K562 (cell line): ENCODE measurements around the gene KRTAP1-3. TPM values are rescaled to one million over a fixed set of nuclear protein-coding genes. Genes with fewer than 3 reads are reported as not detected.

Source experiments
- ATAC-seq: fragments of 200-7000 bp; cut with Tn5 transposase; 3 replicates; pipeline ENCODE4 v1.9.1; 2020; ENCODE audit warnings: moderate library complexity
- BruUV-seq: library from RNA; stranded (reverse); fragments of 400-500 nt; replicated peaks from 2 replicates; lab custom pipeline; 2021; lab: Mats Ljungman, UMichigan
- CTCF ChIA-PET: fragments of 300-600 bp; formaldehyde crosslinking; extraction: SDS; loops from one replicate; lab custom pipeline; 2021; ENCODE audit warnings: low intra/inter-chr PET ratio; lab: Yijun Ruan, JAX
- POLR2A ChIA-PET: fragments of 300-600, 350-650 bp; sonication (Branson Sonifier 250); formaldehyde crosslinking; extraction: SDS; loops from one replicate; lab custom pipeline; 2021; ENCODE audit warnings: antibody characterized with exemption, inconsistent platforms; lab: Yijun Ruan, JAX
- DNase-seq, 4 experiments: peaks; one replicate each; pipeline versions ENCODE4 v3.0.0 to v3.0.0-alpha.2; 2011 to 2018; ENCODE audit warnings: low spot score in 3 of 4, mixed read lengths in 3 of 4; ENCODE audit errors: extremely low read depth in 1 of 4
- FAIRE-seq: peaks from 2 replicates; lab custom pipeline; 2011; peaks lifted over from hg19 to GRCh38; lab: Jason Lieb, UNC
- H2AFZ ChIP-seq: 2 replicates; pipeline ENCODE4 v1.6.0; 2011; ENCODE audit warnings: low read depth, low read length, control low read depth, inconsistent platforms
- H3K27ac ChIP-seq: fragments of 200-600 bp; 3 replicates; pipeline ENCODE4 v1.8.0; 2011; ENCODE audit warnings: low read depth, mild to moderate bottlenecking, control low read depth, inconsistent platforms, low read length, moderate library complexity, mixed read lengths; ENCODE audit errors: extremely low read depth
- H3K27me3 ChIP-seq, 2 experiments: fragments of 300-600 bp in 1 of 2; 2 replicates in 1 of 2; 3 replicates in 1 of 2; pipeline versions ENCODE4 v1.6.0 to v1.8.0; 2011; ENCODE audit warnings: inconsistent platforms in 2 of 2, low read length in 2 of 2, mild to moderate bottlenecking in 1 of 2, mixed read lengths in 1 of 2, moderate library complexity in 1 of 2; ENCODE audit not compliant: control insufficient read depth in 2 of 2, insufficient read depth in 2 of 2
- H3K36me3 ChIP-seq: fragments of 300-600 bp; 3 replicates; pipeline ENCODE4 v1.8.0; 2011; ENCODE audit warnings: mild to moderate bottlenecking, low read length, inconsistent platforms; ENCODE audit not compliant: control insufficient read depth, insufficient read depth
- H3K4me1 ChIP-seq, 2 experiments: fragments of 200-600 bp in 1 of 2; replicated peaks in 1 of 2; 2 replicates in 1 of 2; 3 replicates in 1 of 2; pipeline versions ENCODE4 v1.5.1 to v1.8.0; 2011; ENCODE audit warnings: inconsistent platforms in 2 of 2, low read length in 2 of 2, mild to moderate bottlenecking in 1 of 2, mixed read lengths in 1 of 2, moderate library complexity in 1 of 2; ENCODE audit not compliant: control insufficient read depth in 2 of 2, insufficient read depth in 2 of 2
- H3K4me2 ChIP-seq: 2 replicates; pipeline ENCODE4 v1.6.1; 2011; ENCODE audit warnings: low read length, control low read depth, inconsistent platforms, mixed read lengths; ENCODE audit not compliant: insufficient read depth
- H3K4me3 ChIP-seq: fragments of 200-600 bp; sonication (generic), shearing (Covaris generic); 2 replicates; pipeline ENCODE4 v1.5.1; 2016; ENCODE audit warnings: control low read depth, inconsistent platforms
- H3K79me2 ChIP-seq: fragments of 200-600 bp; 3 replicates; pipeline ENCODE4 v1.8.0; 2011; ENCODE audit warnings: low read length, inconsistent platforms; ENCODE audit not compliant: control insufficient read depth, insufficient read depth
- H3K9ac ChIP-seq, 2 experiments: 2 replicates each; pipeline versions ENCODE4 v1.6.0 to v1.6.1; 2011; ENCODE audit warnings: low read depth in 2 of 2, low read length in 2 of 2, control low read depth in 1 of 2, inconsistent platforms in 1 of 2, mild to moderate bottlenecking in 1 of 2, mixed read lengths in 1 of 2; ENCODE audit not compliant: insufficient read depth in 1 of 2
- H3K9me1 ChIP-seq: one replicate; pipeline ENCODE4 v1.6.0; 2011; ENCODE audit warnings: inconsistent platforms, mild to moderate bottlenecking, low read length, moderate library complexity; ENCODE audit not compliant: control insufficient read depth, insufficient read depth
- H3K9me3 ChIP-seq: replicated peaks from 2 replicates; pipeline ENCODE4 v1.5.1; 2011; ENCODE audit warnings: low read depth, low read length, inconsistent platforms; ENCODE audit not compliant: control insufficient read depth, insufficient read depth
- H4K20me1 ChIP-seq: replicated peaks from 2 replicates; pipeline ENCODE4 v1.6.1; 2011; ENCODE audit warnings: low read length, inconsistent platforms, mixed read lengths; ENCODE audit not compliant: control insufficient read depth, insufficient read depth
- CAMTA2 ChIP-seq: fragments of 250-450 bp; sonication (Bioruptor Pico); conservative IDR thresholded peaks from 2 replicates; pipeline ENCODE4 v1.5.1; 2022
- LEF1 ChIP-seq: fragments of 450-650 bp; IDR thresholded peaks from 2 replicates; pipeline ENCODE4 v1.6.1; 2016; ENCODE audit warnings: mild to moderate bottlenecking
- NBN ChIP-seq: fragments of 450-650 bp; IDR thresholded peaks from 2 replicates; pipeline ENCODE4 v1.6.1; 2016; ENCODE audit warnings: low read depth, mild to moderate bottlenecking
- NONO ChIP-seq, 2 experiments: fragments of 200-400 bp in 1 of 2; fragments of 450-650 bp in 1 of 2; formaldehyde crosslinking in 1 of 2; IDR thresholded peaks; 2 replicates each; pipeline ENCODE4 v1.6.1; 2017; ENCODE audit warnings: low read depth in 2 of 2, mild to moderate bottlenecking in 2 of 2, moderate library complexity in 2 of 2, low read length in 1 of 2
- XRCC5 ChIP-seq: fragments of 200-400 bp; formaldehyde crosslinking; IDR thresholded peaks from 2 replicates; pipeline ENCODE4 v1.6.1; 2017; ENCODE audit warnings: low read depth, mild to moderate bottlenecking, low read length
- ZNF134 ChIP-seq: fragments of 250-450 bp; sonication (Bioruptor Pico); conservative IDR thresholded peaks from 2 replicates; pipeline ENCODE4 v1.4.0; 2020
- ZNF354B ChIP-seq: fragments of 250-450 bp; sonication (Bioruptor Pico); IDR thresholded peaks from 2 replicates; pipeline ENCODE4 v1.4.0; 2020
- ZNF431 ChIP-seq: sonication (generic); formaldehyde crosslinking; IDR thresholded peaks from 2 replicates; pipeline ENCODE4 v1.8.0; 2022; ENCODE audit warnings: mild to moderate bottlenecking, missing genetic modification reagents
- WGBS: fragments of 100-300 bp; shearing (Covaris generic); methylation state at CpG from one replicate; pipeline ENCODE4 v1.1.6; 2016; ENCODE audit warnings: low coverage, mixed read lengths; ENCODE audit not compliant: insufficient coverage; ENCODE audit errors: missing lambda C conversion rate; 5-methylcytosine and 5-hydroxymethylcytosine counted together
- in situ Hi-C: fragments of 300-500 bp; cut with MboI; formaldehyde crosslinking; loops from 4 replicates; pipeline ENCODE4 v1.15.0; 2018; ENCODE audit warnings: inconsistent platforms, mixed read lengths
- intact Hi-C: fragments of 100-400 bp; cut with micrococcal nuclease; formaldehyde crosslinking; loops from 2 replicates; pipeline ENCODE4 v1.14.2; 2022
- polyA plus RNA-seq, 8 experiments: library from polyadenylated mRNA; depleted of rRNA in 4 of 8; stranded (reverse) in 5 of 8; unstranded in 3 of 8; fragments of >200 nt; fragmentation: Nextera tagmentation in 2 of 8; fragmentation: Illumina TruSeq in 1 of 8; extraction: Ambion mirVana in 2 of 8; extraction: Trizol in 1 of 8; gene quantifications; 2 replicates each; pipeline versions ENCODE4 v1.2.1 to v1.2.3, GENCODE V29; 2011 to 2014; ENCODE audit warnings: inconsistent platforms in 1 of 8, missing spikeins in 1 of 8
- total RNA-seq, 7 experiments: library from RNA; depleted of rRNA in 6 of 7; stranded (reverse); fragments of >200 nt in 6 of 7; fragmentation: Illumina TruSeq in 2 of 7; extraction: Trizol in 2 of 7; gene quantifications; 2 replicates each; pipeline versions ENCODE4 v1.2.1 to v1.2.3, GENCODE V29; 2011 to 2021; ENCODE audit warnings: low replicate concordance in 1 of 7
- TF ChIP-seq, protein P1 (sequence below), 2 experiments: fragments of 250-450 bp in 1 of 2; fragments of 450-650 bp in 1 of 2; sonication (Bioruptor Pico) in 1 of 2; IDR thresholded peaks; 2 replicates each; pipeline versions ENCODE4 v1.6.1 to v1.8.0; 2016 to 2021; ENCODE audit warnings: mild to moderate bottlenecking in 2 of 2, moderate library complexity in 2 of 2, missing compliant biosample characterization in 1 of 2, missing genetic modification characterization in 1 of 2
- TF ChIP-seq, protein P2 (sequence below): fragments of 450-650 bp; formaldehyde crosslinking; IDR thresholded peaks from 2 replicates; pipeline ENCODE4 v1.4.0; 2020; ENCODE audit warnings: mild to moderate bottlenecking, moderate library complexity
- TF ChIP-seq, protein P3 (sequence below): fragments of 250-450 bp; sonication (Bioruptor Pico); IDR thresholded peaks from 2 replicates; pipeline ENCODE4 v1.8.0; 2021; ENCODE audit warnings: moderate library complexity, mild to moderate bottlenecking, inconsistent platforms
- TF ChIP-seq, protein P4 (sequence below): fragments of 200-800 bp; sonication (Bioruptor generic); IDR thresholded peaks from 2 replicates; pipeline ENCODE4 v1.6.1; 2016; ENCODE audit warnings: missing genetic modification characterization, missing compliant biosample characterization
- TF ChIP-seq, protein P5 (sequence below): fragments of 250-450 bp; sonication (Bioruptor Pico); IDR thresholded peaks from 2 replicates; pipeline ENCODE4 v1.5.0; 2021

The KRTAP1-3 gene
- total and polyA plus RNA-seq, 9 of the 15 experiments (the other 6 are each of a cell fraction or from before 2014, with no cell fraction given): not detected

DNA sequence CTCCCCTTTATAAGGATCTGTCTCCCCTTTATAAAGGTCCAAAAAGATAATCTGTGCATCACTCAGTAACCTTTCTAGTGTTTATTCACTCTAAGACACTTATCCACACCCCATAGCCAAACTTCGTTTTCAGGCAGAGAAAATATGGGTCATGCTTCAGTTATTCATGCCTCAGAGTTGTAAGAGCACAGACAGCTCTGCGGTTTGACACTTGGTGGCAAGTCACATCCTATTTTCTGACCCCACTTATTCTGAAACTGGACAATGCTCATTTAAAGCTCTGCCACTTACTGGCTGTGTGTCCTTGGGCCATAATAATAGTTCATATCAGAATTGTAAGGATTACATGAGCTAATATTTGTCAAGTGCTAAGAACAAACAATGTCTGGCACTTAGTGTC lies 14.4 kb upstream of the KRTAP1-3 start:
- intact Hi-C loops: no loop called here
- TF ChIP-seq, protein P1, sequence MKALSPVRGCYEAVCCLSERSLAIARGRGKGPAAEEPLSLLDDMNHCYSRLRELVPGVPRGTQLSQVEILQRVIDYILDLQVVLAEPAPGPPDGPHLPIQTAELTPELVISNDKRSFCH (CRISPR knock-in tag; IDR thresholded peaks at IDR 0.05): no peak
- TF ChIP-seq, protein P1 (tag; IDR thresholded peaks at IDR 0.05): no peak
- TF ChIP-seq NONO (IDR thresholded peaks at IDR 0.05; ENCODE audit: low read depth in 2 of 2, low read length in 1 of 2) (no peak), ZNF134 (CRISPR knock-in tag) (no peak), ZNF354B (CRISPR knock-in tag) (no peak), LEF1 (no peak), CAMTA2 (CRISPR knock-in tag) (no peak), NBN (no peak), XRCC5 (no peak), ZNF431 (CRISPR knock-in tag) (no peak)
- TF ChIP-seq, protein P2, sequence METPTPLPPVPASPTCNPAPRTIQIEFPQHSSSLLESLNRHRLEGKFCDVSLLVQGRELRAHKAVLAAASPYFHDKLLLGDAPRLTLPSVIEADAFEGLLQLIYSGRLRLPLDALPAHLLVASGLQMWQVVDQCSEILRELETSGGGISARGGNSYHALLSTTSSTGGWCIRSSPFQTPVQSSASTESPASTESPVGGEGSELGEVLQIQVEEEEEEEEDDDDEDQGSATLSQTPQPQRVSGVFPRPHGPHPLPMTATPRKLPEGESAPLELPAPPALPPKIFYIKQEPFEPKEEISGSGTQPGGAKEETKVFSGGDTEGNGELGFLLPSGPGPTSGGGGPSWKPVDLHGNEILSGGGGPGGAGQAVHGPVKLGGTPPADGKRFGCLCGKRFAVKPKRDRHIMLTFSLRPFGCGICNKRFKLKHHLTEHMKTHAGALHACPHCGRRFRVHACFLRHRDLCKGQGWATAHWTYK (CRISPR knock-in tag): no peak
- TF ChIP-seq, protein P3, sequence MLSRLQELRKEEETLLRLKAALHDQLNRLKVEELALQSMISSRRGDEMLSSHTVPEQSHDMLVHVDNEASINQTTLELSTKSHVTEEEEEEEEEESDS: no peak
- TF ChIP-seq, protein P4, sequence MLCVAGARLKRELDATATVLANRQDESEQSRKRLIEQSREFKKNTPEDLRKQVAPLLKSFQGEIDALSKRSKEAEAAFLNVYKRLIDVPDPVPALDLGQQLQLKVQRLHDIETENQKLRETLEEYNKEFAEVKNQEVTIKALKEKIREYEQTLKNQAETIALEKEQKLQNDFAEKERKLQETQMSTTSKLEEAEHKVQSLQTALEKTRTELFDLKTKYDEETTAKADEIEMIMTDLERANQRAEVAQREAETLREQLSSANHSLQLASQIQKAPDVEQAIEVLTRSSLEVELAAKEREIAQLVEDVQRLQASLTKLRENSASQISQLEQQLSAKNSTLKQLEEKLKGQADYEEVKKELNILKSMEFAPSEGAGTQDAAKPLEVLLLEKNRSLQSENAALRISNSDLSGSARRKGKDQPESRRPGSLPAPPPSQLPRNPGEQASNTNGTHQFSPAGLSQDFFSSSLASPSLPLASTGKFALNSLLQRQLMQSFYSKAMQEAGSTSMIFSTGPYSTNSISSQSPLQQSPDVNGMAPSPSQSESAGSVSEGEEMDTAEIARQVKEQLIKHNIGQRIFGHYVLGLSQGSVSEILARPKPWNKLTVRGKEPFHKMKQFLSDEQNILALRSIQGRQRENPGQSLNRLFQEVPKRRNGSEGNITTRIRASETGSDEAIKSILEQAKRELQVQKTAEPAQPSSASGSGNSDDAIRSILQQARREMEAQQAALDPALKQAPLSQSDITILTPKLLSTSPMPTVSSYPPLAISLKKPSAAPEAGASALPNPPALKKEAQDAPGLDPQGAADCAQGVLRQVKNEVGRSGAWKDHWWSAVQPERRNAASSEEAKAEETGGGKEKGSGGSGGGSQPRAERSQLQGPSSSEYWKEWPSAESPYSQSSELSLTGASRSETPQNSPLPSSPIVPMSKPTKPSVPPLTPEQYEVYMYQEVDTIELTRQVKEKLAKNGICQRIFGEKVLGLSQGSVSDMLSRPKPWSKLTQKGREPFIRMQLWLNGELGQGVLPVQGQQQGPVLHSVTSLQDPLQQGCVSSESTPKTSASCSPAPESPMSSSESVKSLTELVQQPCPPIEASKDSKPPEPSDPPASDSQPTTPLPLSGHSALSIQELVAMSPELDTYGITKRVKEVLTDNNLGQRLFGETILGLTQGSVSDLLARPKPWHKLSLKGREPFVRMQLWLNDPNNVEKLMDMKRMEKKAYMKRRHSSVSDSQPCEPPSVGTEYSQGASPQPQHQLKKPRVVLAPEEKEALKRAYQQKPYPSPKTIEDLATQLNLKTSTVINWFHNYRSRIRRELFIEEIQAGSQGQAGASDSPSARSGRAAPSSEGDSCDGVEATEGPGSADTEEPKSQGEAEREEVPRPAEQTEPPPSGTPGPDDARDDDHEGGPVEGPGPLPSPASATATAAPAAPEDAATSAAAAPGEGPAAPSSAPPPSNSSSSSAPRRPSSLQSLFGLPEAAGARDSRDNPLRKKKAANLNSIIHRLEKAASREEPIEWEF (CRISPR knock-in tag): no peak
- TF ChIP-seq, protein P5, sequence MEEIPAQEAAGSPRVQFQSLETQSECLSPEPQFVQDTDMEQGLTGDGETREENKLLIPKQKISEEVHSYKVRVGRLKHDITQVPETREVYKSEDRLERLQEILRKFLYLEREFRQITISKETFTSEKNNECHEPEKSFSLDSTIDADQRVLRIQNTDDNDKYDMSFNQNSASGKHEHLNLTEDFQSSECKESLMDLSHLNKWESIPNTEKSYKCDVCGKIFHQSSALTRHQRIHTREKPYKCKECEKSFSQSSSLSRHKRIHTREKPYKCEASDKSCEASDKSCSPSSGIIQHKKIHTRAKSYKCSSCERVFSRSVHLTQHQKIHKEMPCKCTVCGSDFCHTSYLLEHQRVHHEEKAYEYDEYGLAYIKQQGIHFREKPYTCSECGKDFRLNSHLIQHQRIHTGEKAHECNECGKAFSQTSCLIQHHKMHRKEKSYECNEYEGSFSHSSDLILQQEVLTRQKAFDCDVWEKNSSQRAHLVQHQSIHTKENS: no peak
- no peak for FAIRE-seq

More for the DNA sequence above, 14.4 kb upstream of the KRTAP1-3 start:
- BruUV-seq: no TSS peak
- no peak for ATAC-seq
- CTCF ChIA-PET: no interaction called here
- no peaks in the 10 kb centered on the region for H3K9me1 ChIP-seq
- H3K4me3 ChIP-seq: no peak overlapping the region
- H3K27me3 ChIP-seq: peaks cover 2 to 7% of the 10 kb centered on the region in 2 experiments; a peak in 3 of 5 replicates
- H3K9ac ChIP-seq: no peak overlapping the region
- H3K4me1 ChIP-seq: no peaks in the 10 kb centered on the region
- H4K20me1 ChIP-seq: no peaks in the 10 kb centered on the region
- no peaks in the 10 kb centered on the region for H3K9me3 ChIP-seq
- POLR2A ChIA-PET: interaction anchor here (1.0 kb wide), 1 partner anchor 10 kb away, joined by 3 read pairs; no protein-coding TSS in a partner anchor
- WGBS: 2% methylated on average over 2 of the region's 2 CpGs
- no peaks in the 10 kb centered on the region for H3K36me3 ChIP-seq
- no peaks in the 10 kb centered on the region for H3K79me2 ChIP-seq
- DNase-seq: no peak
- H3K4me2 ChIP-seq: no peak overlapping the region
- no peak overlapping the region for H2AFZ ChIP-seq
- in situ Hi-C loops: no loop called here
- H3K27ac ChIP-seq: no peak overlapping the region
